SU-DHL-6 (cell line): Measurements from ENCODE around the gene GPNMB.
A peak's percentile ranks its signal among the peaks of the same experiment; 100 is the strongest.

Source experiments
- CTCF ChIP-seq: fragments of 200-600 bp; sonication (generic); IDR thresholded peaks from one replicate; pipeline ENCODE4 v1.5.1; 2017; ENCODE audit warnings: antibody characterized with exemption, mild to moderate bottlenecking, low read length, moderate library complexity; ENCODE audit not compliant: insufficient read depth, poor library complexity, severe bottlenecking
- EZH2phosphoT487 ChIP-seq: fragments of 200-600 bp; sonication (generic), shearing (Covaris generic); conservative IDR thresholded peaks from 2 replicates; pipeline ENCODE4 v1.6.1; 2018; ENCODE audit warnings: mild to moderate bottlenecking, antibody characterized with exemption, low read length, moderate library complexity, mixed read lengths

- peak; percentile 79 for TF ChIP-seq CTCF
- TF ChIP-seq EZH2phosphoT487: no peak
These were observed 29.8 kb downstream of the GPNMB start for GRCh38 chr7:23276376-23276775.
